HG02981 (cell line): ENCODE data around the gene CD72.

ENCODE experiments used
- ATAC-seq: cut with Tn5 transposase; IDR thresholded peaks from one replicate; pipeline ENCODE4 v1.9.1; 2021; ENCODE audit warnings: mild to moderate bottlenecking, moderate library complexity; ENCODE audit not compliant: unreplicated experiment

CD72 gene

DNA sequence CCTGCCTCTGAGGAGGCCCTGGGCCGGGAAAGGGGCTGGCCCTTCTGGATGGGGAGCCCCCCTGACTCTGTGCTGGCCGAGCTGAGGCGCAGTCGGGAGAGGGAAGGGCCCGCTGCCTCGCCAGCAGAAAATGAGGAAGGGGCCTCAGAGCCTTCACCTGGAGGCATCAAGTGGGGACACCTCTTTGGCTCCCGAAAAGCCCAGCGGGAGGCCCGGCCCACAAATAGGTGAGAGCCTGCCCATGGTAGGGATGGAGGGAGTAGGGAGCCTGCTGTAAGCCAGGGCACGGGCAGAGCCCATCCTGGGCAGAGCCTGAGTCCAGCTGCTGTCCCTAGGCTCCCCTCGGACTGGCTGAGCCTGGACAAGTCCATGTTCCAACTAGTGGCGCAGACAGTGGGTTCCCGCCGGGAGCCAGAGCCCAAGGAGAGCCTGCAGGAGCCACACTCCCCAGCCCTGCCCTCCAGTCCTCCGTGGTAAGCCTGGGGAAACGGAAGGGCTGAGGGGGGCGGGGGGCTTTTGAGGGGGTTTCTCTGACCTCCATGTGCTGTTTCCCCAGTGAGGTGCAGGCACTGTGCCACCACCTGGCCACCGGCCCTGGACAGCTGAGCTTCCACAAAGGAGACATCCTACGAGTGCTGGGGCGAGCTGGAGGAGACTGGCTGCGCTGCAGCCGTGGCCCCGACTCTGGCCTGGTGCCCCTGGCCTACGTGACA is 57.4 kb downstream of the CD72 start:
- no peak for ATAC-seq
